GM12873 (cell line): ENCODE measurements around the gene TFDP2.

ENCODE experiments used
- TF ChIP-seq, protein P1 (sequence below): IDR thresholded peaks from 2 replicates; pipeline ENCODE4 v1.5.1; 2012; ENCODE audit warnings: low read depth, mild to moderate bottlenecking, moderate library complexity, low read length, control low read depth; ENCODE audit not compliant: insufficient read depth; ENCODE audit errors: missing control alignments

TFDP2 gene

DNA sequence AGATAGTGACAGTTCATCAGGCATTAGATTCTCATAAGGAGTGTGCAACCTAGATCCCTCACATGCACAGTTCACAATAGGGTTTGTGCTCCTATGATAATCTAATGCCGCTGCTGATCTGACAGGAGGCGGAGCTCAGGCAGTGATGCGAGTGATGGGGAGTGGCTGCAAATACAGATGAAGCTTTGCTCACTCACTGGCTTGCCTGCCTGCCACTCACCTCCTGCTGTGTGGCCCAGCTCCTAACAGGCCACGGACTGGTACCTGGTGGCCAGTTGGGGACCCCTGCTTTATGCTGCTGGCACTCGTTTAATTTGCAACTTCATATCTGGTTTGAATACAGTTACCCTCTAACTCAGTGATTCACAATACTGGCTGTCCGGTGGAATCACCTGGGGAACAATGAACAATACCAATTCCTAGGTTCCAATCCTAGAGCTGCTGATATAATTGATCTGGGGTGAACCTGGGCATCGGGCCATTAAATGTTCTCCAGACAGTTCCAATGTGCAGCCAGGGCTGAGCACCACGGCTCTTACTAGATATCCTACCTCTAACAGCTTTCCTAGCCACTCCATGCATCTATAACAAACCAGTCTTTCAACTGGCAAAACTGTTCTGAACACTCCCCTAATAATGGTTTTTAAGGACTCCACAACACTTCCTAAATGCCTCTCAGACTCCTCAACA is 141.5 kb downstream of the TFDP2 start:
- TF ChIP-seq, protein P1, sequence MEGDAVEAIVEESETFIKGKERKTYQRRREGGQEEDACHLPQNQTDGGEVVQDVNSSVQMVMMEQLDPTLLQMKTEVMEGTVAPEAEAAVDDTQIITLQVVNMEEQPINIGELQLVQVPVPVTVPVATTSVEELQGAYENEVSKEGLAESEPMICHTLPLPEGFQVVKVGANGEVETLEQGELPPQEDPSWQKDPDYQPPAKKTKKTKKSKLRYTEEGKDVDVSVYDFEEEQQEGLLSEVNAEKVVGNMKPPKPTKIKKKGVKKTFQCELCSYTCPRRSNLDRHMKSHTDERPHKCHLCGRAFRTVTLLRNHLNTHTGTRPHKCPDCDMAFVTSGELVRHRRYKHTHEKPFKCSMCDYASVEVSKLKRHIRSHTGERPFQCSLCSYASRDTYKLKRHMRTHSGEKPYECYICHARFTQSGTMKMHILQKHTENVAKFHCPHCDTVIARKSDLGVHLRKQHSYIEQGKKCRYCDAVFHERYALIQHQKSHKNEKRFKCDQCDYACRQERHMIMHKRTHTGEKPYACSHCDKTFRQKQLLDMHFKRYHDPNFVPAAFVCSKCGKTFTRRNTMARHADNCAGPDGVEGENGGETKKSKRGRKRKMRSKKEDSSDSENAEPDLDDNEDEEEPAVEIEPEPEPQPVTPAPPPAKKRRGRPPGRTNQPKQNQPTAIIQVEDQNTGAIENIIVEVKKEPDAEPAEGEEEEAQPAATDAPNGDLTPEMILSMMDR = no peak

DNA sequence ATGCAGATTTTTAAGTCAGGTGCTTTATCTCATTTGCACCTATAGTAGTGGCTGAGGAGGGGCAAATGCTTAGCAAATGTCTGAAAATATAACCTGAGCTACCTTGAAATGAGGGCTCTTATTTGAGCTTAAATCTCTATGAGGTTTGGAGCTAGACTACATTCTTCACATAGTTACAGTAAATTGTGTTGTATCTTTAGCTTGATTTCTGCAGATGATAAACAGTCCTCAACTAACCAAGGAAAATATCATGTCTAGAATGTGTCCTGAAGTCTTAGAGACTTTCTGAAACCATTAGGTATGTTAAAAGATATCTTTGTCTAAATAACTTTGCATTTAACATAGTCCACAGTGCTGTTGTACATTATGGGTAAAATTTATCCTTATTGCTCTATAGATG is 145.3 kb downstream of the TFDP2 start:
- TF ChIP-seq, protein P1 = no peak

DNA sequence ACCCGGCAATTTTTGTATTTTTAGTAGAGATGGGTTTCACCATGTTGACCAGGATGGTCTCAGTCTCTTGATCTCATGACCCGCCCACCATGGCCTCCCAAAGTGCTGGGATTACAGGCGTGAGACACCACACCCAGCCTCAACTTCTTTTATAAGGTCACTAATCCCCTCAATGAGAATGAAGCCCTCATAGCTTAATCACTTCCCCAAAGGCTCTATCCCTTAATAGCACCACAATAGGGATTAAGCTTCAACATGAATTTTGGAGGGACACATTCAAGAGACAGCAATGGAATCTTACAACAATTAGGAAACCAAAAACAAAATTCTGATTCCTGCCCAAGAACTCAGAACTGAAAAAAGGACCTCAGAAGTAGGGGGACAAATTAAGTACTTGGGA is 146.1 kb downstream of the TFDP2 start:
- TF ChIP-seq, protein P1 = no peak

DNA sequence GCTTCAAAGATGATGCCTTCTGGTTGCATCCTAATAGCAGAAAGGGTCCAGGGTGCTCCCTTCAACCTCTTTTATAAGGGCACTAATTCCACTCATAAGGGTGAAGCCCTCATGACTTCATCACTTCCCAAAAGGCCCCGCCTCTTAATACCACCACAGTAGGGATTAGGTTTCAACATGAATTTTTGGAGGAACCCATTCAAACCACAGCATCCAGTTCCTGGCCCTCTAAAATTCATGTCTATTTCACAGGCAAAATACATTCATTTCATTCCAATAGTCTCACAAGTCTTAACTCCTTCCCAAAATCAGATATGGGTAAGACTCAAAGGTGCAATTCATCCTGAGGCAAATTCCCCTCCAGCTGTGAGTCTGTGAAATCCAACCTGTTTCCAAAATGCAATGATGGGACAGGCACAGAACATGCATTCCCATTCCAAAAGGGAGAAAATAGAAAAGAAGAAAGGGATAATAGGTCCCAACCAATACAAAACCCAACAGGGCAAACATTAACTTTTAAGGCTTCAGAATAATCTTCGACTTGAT is 148.9 kb downstream of the TFDP2 start:
- TF ChIP-seq, protein P1 = no peak

DNA sequence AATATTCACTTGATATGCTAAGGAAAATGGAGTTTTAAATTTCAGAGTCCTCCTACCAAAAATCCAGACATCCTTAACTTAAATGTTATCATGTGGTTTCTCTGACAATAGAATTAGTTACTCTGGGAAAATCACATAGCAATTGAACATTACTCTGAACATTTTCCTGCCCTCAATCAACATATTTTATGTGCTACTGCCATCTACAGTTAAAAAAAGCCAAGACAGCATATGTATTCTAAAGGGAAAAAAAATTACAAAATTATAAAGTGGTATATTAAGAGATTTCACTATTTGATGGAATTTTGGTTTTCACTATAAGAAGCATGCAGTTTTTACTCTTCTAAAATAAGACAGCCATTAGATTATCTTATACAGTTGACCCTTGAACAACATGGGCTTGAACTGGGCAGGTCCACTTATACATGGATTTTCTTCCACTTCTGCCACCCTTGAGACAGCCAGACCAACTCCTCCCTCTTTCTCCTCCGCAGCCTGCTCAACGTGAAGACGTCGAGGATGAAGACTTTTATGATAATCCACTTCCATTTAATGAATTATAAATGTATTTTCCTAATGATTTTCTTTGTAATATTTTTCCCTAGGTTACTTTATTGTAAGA is 150.6 kb downstream of the TFDP2 start:
- TF ChIP-seq, protein P1 = peak; percentile 15

DNA sequence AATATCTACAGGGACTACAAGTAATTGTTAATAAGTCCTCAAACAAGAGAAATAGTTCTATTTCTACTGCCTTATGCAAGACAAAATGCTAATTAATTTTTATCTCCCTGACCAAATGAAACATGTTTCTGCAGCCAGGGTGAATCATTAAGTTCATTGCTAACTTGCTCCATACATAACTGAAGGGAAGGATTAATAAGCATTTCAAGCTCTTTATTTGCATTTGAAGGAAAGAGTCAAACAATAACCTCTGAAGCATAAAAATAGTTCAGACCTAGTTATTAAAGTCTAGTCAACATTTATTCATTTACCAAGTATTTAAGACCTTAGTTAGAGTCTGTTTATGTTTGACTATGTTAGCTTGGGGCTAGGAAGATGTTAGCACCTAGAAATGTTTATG is 152.9 kb downstream of the TFDP2 start:
- TF ChIP-seq, protein P1 = no peak

DNA sequence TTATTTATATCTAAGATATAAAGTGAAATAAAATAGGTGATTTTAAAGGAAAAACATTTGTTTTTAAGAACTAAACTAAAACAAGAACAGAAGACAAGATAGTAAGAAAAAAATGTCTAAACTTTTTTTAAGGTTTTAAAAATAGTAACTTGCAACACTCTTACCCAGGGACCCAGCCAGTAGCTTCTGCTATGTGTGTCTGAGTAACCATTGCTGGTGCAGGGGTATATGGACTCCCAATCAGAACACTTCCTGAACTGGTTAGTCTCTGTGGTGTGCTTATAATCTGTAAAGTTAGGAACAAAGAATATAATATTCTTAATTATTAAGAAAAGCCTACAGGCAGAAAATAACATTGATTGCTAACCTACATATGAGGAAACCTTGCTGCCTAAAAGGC is 154.5 kb downstream of the TFDP2 start:
- TF ChIP-seq, protein P1 = no peak
